ENCODE measurements around the gene PLEKHA5.
"Not testable (repeated sequence)": the region's sequence is repeated elsewhere in the genome, so short reads cannot be mapped to it uniquely, and the experiment has no call there.

The PLEKHA5 gene

GRCh38 chr12:19303496-19303895 is 174.0 kb downstream of the PLEKHA5 start:
- no peaks in the 10 kb centered on the region for H3K27me3 ChIP-seq
- H3K27ac ChIP-seq = no peak overlapping the region
- no peaks in the 10 kb centered on the region for H3K36me3 ChIP-seq
- no peak overlapping the region for H3K4me3 ChIP-seq (ENCODE audit: low read depth in 1 of 2, low read length in 1 of 2)
- no peak for TF ChIP-seq CTCF (IDR thresholded peaks at IDR 0.05)
- H3K4me1 ChIP-seq (ENCODE audit: control insufficient read depth in 1 of 2, insufficient read depth in 1 of 2, low read depth in 1 of 2, low read length in 1 of 2) = no peaks in the 10 kb centered on the region
- no peaks in the 10 kb centered on the region for H3K9me3 ChIP-seq

GRCh38 chr12:19304149-19304750 is 174.7 kb downstream of the PLEKHA5 start:
- Histone ChIP-seq H3K4me1 (ENCODE audit: control insufficient read depth in 1 of 2, insufficient read depth in 1 of 2, low read depth in 1 of 2, low read length in 1 of 2) (no peaks in the 10 kb centered on the region), H3K9me3 (no peaks in the 10 kb centered on the region), H3K4me3 (ENCODE audit: low read depth in 1 of 2, low read length in 1 of 2) (no peak overlapping the region), H3K27ac (no peak overlapping the region), H3K27me3 (no peaks in the 10 kb centered on the region), H3K36me3 (no peaks in the 10 kb centered on the region)
- no peak for TF ChIP-seq CTCF (IDR thresholded peaks at IDR 0.05)

- H3K27me3 ChIP-seq; H3K27ac ChIP-seq; H3K4me1 ChIP-seq (ENCODE audit: control insufficient read depth in 1 of 2, insufficient read depth in 1 of 2, low read depth in 1 of 2, low read length in 1 of 2); H3K36me3 ChIP-seq; H3K9me3 ChIP-seq; H3K4me3 ChIP-seq (ENCODE audit: low read depth in 1 of 2, low read length in 1 of 2): not testable (repeated sequence)
These were observed 176.1 kb downstream of the PLEKHA5 start for GRCh38 chr12:19305621-19306020.

GRCh38 chr12:19306366-19306765 is 176.8 kb downstream of the PLEKHA5 start:
- TF ChIP-seq CTCF (IDR thresholded peaks at IDR 0.05) = no peak
- H3K9me3 ChIP-seq = no peaks in the 10 kb centered on the region
- H3K4me1 ChIP-seq (ENCODE audit: control insufficient read depth in 1 of 2, insufficient read depth in 1 of 2, low read depth in 1 of 2, low read length in 1 of 2) = no peaks in the 10 kb centered on the region
- H3K4me3 ChIP-seq (ENCODE audit: low read depth in 1 of 2, low read length in 1 of 2) = no peak overlapping the region
- H3K27me3 ChIP-seq = no peaks in the 10 kb centered on the region
- H3K36me3 ChIP-seq = no peaks in the 10 kb centered on the region
- no peak overlapping the region for H3K27ac ChIP-seq

GRCh38 chr12:19307451-19307850 is 177.9 kb downstream of the PLEKHA5 start:
- Histone ChIP-seq H3K9me3 (no peaks in the 10 kb centered on the region), H3K36me3 (no peaks in the 10 kb centered on the region), H3K27ac (no peak overlapping the region), H3K4me1 (ENCODE audit: control insufficient read depth in 1 of 2, insufficient read depth in 1 of 2, low read depth in 1 of 2, low read length in 1 of 2) (no peaks in the 10 kb centered on the region), H3K27me3 (no peaks in the 10 kb centered on the region), H3K4me3 (ENCODE audit: low read depth in 1 of 2, low read length in 1 of 2) (no peak overlapping the region)
- no peak for TF ChIP-seq CTCF (IDR thresholded peaks at IDR 0.05)

- H3K9me3 ChIP-seq = no peaks in the 10 kb centered on the region
- no peak for TF ChIP-seq CTCF (IDR thresholded peaks at IDR 0.05)
- no peak overlapping the region for H3K4me3 ChIP-seq (ENCODE audit: low read depth in 1 of 2, low read length in 1 of 2)
- H3K36me3 ChIP-seq = no peaks in the 10 kb centered on the region
- H3K27me3 ChIP-seq = no peaks in the 10 kb centered on the region
- H3K27ac ChIP-seq = no peak overlapping the region
- no peaks in the 10 kb centered on the region for H3K4me1 ChIP-seq (ENCODE audit: control insufficient read depth in 1 of 2, insufficient read depth in 1 of 2, low read depth in 1 of 2, low read length in 1 of 2)
These were observed 181.6 kb downstream of the PLEKHA5 start for GRCh38 chr12:19311165-19311564.
